GM19324 (cell line): Measurements from ENCODE around the gene OR2T35.

ENCODE experiments used
- ATAC-seq: cut with Tn5 transposase; IDR thresholded peaks from one replicate; pipeline ENCODE4 v1.9.1; 2021; ENCODE audit warnings: mild to moderate bottlenecking, moderate library complexity; ENCODE audit not compliant: unreplicated experiment, low FRiP score

The OR2T35 gene

DNA sequence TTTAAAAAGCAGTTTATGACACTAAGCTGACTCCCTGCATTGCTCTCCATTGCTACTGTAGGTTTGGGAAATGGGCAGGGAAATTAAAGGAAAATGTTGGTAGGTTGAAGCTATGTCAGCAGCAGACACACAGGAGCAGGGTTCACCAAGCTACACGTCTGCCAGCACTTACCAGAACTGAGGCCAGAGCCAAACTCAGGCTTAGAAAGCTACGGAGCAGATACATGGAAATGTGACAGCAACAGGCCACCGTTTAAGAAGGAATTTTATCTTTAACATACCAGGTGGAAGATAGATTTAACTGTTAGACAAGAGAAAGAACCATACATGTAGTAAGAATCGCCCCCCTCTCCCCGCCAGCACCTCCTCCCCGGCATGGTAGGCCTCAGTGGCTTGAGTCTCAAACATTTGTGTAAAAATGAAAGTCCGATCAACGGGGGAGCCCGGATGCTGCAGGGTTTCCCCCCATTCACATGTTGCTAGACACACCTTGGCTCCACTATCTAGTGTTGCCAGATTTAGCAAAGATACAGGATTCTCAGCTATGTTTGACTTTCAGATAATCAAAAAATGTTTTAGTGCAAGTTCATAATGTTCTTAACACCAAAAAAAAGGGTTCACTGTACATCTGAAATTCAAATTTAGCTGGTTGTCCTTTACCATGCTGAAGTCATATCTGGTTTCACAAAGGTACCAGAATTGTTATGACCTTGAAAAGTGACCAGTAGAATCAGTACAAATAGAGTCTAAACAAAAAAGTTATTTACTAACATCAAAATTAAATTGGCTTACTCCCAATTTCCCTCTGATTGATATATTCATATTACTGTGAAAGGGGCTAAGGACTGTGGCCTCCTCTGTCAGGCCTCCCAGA, 16.9 kb downstream of the OR2T35 start:
- peak; percentile 96 for ATAC-seq

DNA sequence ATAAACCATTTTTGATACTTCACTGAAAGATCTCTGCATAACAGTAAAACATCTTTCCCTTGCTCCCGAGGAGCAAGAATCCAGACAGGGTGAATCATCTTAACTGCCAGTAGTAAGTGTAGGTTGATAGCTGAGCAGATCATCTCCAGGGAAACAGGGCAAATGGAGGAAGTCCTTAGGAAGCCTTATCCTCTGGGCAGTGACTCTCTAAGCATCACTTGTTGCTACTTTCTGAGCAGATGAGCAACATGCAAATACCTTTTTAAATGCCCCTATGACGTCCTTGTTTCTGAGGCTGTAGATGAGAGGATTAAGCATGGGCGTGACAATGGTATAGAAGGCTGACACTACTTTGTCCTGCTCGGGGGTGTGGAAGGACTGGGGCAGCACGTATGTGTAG, 19.1 kb downstream of the OR2T35 start:
- ATAC-seq: no peak

DNA sequence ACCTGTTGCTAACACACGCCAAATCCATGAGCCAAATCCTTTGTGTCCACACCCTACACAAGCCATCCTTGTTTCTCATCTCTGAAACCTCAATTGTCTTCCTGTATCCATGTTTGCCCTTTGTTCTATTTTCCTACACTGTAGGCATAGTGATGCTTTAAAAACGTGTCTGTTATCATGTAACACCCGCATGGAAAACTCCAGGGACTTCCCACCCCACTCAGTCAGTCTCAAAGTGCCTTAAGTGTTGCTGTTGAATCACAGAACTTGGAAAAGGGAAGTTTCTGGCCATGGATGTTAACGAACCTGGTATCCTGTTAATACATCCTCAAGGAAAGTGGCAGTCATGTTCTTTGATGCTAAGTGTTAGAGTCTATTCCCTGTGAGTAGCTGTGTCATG, 19.9 kb downstream of the OR2T35 start:
- no peak for ATAC-seq

DNA sequence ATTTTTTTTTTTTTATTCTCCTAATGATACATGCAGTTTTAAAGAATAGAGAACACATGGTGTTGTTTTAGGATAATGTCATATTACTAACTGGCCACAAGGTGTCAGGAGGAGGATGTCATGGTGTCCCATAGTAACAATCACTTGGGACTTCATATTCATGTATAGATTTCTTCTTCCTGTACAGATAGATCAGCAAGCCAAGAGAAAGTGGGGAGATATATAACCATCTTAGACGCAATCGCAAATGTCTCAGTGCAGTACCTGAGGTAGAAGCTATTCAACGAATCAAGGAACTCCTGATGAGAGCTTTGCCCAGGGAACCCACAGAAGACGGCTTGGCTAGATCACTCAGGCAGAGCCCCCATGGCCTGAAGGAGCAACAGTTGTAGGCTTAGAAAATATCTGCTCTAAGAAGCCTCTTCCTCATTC, 22.5 kb downstream of the OR2T35 start:
- peak; percentile 71 for ATAC-seq

DNA sequence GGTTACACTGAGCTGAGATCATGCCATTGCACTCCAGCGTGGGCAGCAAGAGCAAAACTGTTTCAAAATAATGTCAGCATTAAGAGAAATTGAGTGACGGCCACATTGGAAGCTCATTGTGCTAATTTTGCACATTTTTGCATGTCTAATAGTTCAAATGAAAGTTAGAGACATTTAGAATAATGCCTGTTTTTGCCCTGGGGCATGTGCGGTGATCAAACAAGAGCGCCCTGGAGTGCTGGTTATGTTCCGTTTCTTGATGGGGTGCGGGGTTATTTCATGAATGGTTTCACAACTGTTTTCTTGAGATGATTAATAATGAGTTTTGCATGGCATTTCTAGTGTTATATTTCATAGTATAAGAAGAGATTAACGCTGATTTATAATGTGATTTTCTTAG, 23.3 kb downstream of the OR2T35 start:
- ATAC-seq: no peak

DNA sequence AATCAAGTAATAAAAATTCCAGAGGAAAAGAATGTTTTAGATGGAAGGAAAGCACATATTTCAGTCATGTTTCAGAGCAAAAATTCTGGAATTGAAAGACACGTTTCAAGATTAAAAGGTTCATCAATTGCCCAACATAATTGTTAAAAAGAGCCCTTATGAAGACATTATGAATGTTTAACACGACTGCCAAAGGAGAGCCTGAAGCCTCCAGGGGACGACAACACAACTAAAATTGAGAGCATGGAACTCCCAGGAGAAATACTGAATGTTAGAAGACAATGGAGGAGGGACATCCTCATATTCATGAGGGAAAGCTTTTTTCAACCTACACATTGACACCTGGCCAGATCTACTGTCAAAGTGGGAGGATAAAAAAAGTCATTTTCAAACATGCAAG, 26.2 kb downstream of the OR2T35 start:
- peak; percentile 37 for ATAC-seq

DNA sequence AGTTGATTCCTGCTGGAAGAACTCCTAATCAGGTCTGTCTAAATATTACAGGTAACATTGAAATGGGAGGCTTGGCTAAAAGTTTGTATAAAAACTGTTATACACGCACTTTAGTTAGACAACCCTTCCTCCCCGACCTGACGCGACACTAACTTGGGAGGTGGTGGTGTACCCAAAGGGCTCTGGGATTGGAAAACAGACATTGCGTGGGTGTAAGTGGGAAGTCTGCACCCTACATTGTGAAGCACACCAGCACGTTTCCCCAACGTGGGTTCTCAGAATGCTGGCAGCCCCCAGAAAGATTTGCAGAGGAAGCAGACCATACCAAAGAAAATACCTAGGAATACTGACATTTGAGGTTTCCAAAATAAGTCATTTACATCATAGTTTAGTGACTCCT, 27.0 kb downstream of the OR2T35 start:
- ATAC-seq: no peak

DNA sequence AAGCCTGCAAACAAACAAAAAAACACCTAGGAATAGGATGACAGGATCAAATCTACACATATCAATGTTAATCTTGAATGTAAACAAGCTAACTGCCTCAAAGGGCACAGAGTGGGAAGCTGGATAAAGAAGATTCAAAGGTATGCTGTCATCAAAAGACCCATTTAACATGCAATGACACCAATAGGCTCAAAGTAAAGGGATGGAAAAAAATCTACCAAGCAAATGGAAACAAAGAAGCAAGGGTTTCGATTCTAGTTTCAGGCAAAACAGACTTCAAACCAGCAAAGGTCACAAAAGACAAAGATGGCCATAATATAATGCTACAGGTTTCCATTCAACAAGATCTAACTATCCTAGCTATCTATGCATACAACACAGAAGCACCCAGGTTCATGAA, 31.3 kb downstream of the OR2T35 start:
- ATAC-seq: peak; percentile 79

DNA sequence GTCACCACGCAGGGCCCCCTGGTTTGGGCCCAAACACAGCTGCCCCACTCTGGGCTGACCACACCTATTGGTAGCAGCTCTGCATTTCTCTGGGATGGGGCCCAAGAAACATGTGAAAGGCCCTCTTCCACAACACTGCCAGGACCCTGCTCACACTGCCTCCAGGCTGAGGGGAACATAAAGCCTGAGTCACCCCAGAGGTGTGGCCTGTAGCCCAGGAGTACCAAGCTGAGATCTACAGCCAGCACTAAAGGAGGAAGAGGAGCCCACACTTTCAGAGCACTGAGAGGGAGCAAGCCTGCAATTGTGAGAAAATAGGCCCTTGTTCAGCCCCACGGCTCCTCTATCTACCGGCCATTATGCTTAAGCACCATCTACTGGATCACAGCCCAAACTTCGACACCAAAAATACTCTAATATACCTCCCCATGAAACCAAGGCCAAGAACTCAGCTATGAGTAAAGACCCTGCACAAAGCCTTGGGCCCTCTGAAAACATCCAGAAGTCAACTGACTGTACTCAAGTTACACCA, 33.1 kb downstream of the OR2T35 start:
- ATAC-seq: no peak

DNA sequence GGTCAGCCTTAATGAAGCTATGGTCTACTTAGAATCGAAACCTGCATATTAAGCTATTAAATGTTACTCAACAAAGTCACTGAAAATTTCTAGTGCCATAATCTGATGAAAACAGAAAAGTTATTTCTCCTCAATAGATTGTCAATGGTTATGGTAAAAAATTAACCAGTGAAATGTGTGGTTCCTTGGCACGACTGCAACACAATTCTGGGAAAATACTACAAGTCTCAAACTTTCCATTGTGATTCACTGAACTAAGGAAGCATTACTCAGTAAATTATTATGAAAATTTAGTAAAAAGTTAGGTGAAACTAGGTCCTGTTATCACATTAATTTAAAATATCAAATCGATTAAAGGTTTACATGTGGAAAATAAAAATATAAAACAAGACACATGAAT, 34.8 kb downstream of the OR2T35 start:
- no peak for ATAC-seq

DNA sequence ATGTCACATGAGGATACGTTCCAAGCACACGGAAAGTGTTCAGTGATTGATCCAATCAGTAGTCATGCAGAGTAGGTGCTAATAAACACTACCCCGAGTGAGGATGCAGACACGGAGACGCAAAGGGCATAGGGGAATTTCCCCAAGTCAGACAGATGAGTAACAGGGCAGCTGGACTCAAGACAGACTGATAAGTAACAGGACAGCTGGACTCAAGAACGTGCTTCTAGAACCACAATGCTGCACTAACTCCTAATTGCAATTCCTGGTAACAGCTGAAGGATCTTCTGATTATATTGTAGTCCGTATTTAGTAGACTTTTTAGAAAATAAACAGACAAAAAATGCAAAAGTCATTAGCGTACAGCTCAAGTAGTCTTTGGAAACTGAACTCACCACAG, 45.7 kb downstream of the OR2T35 start:
- ATAC-seq: no peak

DNA sequence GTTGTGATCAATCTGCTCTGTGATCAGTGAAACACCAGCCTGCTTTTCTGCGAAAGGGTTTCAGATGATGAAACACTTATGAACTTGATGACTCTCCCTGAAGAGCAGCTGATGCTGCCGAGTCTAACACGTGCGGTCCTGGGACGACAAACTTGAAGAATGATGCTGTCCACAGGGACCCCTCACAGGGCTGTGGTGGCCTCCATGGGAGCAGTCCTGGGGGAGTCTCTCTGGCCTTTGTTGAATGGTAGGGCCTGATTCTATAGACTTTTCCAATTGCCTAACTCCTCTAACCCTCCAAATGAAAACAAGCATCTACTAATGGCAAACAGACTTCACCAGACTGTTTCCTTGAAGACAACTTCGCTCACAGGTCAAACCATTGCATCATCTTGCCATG, 47.5 kb downstream of the OR2T35 start, which contains the start of gene OR2T10:
OR2T10 (minus strand) TSS at position 112 of the 400 bp plus-strand sequence. CDS start 3,932 bp downstream, outside the sequence.
- no peak for ATAC-seq

DNA sequence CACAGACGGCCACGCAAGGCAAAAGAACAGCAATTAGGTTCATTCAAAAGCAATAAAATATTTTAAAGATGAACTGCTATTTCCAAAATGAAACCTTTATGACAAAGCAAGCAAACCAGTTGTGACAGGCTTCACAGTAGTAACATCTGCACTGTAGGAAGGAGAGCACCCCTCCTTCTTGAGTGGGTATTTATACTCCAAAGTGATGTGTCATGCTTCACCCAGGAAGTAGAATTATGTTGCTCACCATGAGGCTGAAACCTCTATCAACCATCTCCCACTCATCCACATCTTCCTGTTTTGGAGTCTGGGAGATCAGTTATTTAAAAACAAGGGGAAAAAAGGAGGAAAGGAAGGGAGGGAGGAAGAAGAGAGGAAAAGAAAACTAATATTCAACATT, 48.5 kb downstream of the OR2T35 start:
- no peak for ATAC-seq

DNA sequence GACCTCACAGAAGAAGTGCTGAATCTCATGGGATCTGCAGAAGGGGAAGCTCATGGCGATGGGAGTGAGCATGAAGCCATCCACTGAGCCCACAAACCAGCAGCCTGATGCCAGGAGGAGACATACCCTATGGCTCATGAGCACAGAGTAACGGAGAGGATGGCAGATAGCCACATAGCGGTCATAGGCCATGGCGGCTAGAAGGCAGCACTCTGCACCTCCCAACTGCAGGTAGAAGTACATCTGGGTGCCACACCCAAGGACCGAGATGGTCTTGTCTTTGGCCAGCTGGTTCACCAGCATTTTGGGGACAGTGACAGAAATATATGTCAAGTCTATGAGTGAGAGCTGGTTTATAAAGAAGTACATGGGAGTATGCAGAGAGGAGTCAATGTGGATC, 51.9 kb downstream of the OR2T35 start:
- no peak for ATAC-seq

DNA sequence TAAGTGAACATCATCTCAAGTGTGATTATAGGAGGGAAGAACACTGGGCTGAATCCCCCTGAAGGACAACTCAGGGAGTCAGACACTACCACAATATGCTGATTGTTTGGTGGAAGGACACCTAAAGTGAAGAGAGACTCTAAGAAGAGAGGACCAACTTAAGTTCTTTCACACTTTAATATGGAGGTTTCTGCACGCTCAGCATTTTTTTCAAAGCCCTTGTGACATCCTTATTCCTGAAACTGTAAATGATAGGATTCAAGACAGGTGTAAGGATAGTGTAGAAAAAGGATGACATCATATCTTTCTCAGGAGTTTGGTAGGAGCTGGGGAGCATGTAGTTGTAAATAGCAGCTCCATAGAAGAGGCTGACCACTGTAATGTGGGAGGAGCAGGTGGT, 52.4 kb downstream of the OR2T35 start:
- ATAC-seq: no peak

DNA sequence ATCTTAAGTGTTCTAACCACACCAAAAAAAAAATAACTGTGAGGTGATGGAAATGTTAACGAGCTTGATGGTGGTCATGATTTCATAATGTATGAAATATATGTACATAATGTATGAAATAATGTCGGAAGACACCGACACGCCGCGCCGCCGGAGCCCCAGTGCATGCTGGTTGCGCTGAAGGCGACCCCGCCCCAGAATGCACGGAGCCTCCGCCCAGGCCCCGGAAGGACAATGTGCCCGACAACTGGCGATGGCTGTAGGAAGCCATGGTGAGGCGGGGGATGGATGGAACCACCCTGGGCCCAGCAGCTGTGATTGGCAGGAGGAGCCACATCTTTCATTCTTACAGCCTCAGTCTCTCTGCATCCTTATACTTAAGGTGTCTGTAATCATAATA, 55.0 kb downstream of the OR2T35 start:
- no peak for ATAC-seq

DNA sequence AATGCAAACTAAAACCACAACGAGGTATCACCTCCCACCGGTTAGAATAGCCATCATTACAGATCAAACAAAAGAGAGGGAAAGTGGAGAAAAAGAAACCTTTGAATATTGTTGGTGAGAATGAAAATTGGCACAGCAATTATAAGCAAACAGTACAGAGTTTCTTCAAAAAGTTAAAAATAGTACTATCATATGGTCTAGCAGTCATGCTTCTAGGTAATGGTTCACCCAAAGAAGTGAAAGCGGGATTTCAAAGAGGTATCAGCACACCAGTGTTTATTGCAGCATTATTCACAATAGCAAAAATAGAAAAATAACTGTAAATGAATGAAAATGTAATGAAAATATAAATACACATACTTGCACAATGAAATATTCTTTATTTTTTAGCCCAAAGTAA, 55.7 kb downstream of the OR2T35 start:
- no peak for ATAC-seq
